Measurements from ENCODE around the gene NIPBL. TPM values are rescaled to one million over a fixed set of nuclear protein-coding genes. Genes with fewer than 3 reads are reported as not detected.

NIPBL gene
- total RNA-seq, 1 experiment from 2014 or later, result 48.3 TPM

- no peak for TF ChIP-seq ATF6 (CRISPR knock-in tag; IDR thresholded peaks at IDR 0.05)
- TF ChIP-seq IRF1 (CRISPR knock-in tag; IDR thresholded peaks at IDR 0.05), result no peak
Observed at GRCh38 chr5:37112383-37112991, 235.9 kb downstream of the NIPBL start (continued).

Measured in WTC11 (cell line).